ENCODE data around the gene KCNAB1.
"Not testable (repeated sequence)": the region's sequence is repeated elsewhere in the genome, so short reads cannot be mapped to it uniquely, and the experiment has no call there.

KCNAB1 gene

GRCh38 chr3:156273111-156273694 is 152.8 kb downstream of the KCNAB1 start:
- no peak for FAIRE-seq

- FAIRE-seq: no peak
Observed at GRCh38 chr3:156274791-156275190, 154.4 kb downstream of the KCNAB1 start.

GRCh38 chr3:156284637-156285036 is 164.3 kb downstream of the KCNAB1 start:
- FAIRE-seq: not testable (repeated sequence)

GRCh38 chr3:156285626-156286025 is 165.2 kb downstream of the KCNAB1 start:
- FAIRE-seq: no peak

GRCh38 chr3:156290924-156291271 is 170.5 kb downstream of the KCNAB1 start:
- FAIRE-seq: no peak

- no peak for FAIRE-seq
Observed at GRCh38 chr3:156291272-156292123, 171.1 kb downstream of the KCNAB1 start.

GRCh38 chr3:156293566-156293965 is 173.2 kb downstream of the KCNAB1 start:
- FAIRE-seq: no peak

GRCh38 chr3:156297582-156297981 is 177.2 kb downstream of the KCNAB1 start:
- no peak for FAIRE-seq

- no peak for FAIRE-seq
Observed at GRCh38 chr3:156298014-156298413, 177.6 kb downstream of the KCNAB1 start.

GRCh38 chr3:156298938-156299337 is 178.6 kb downstream of the KCNAB1 start:
- FAIRE-seq: no peak

- FAIRE-seq: no peak
Observed at GRCh38 chr3:156299569-156299968, 179.2 kb downstream of the KCNAB1 start.

- no peak for FAIRE-seq
Observed at GRCh38 chr3:156300371-156300770, 180.0 kb downstream of the KCNAB1 start.

- FAIRE-seq: no peak
Observed at GRCh38 chr3:156300929-156301840, 180.8 kb downstream of the KCNAB1 start.

- FAIRE-seq: no peak
Observed at GRCh38 chr3:156303001-156303707, 182.8 kb downstream of the KCNAB1 start.

- FAIRE-seq: no peak
Observed at GRCh38 chr3:156304406-156304805, 184.0 kb downstream of the KCNAB1 start.

- FAIRE-seq: no peak
Observed at GRCh38 chr3:156305672-156306071, 185.3 kb downstream of the KCNAB1 start.

- no peak for FAIRE-seq
Observed at GRCh38 chr3:156307704-156308103, 187.3 kb downstream of the KCNAB1 start.

- FAIRE-seq: no peak
Observed at GRCh38 chr3:156311431-156311830, 191.1 kb downstream of the KCNAB1 start.

- FAIRE-seq: no peak
Observed at GRCh38 chr3:156311930-156312329, 191.6 kb downstream of the KCNAB1 start.

- FAIRE-seq: no peak
Observed at GRCh38 chr3:156316076-156316475, 195.7 kb downstream of the KCNAB1 start.

- FAIRE-seq: no peak
Observed at GRCh38 chr3:156317462-156318074, 197.2 kb downstream of the KCNAB1 start.

GRCh38 chr3:156321945-156322344 is 201.6 kb downstream of the KCNAB1 start:
- FAIRE-seq: no peak
